Measurements from ENCODE around the gene TTC14.
"Not testable (repeated sequence)": the region's sequence is repeated elsewhere in the genome, so short reads cannot be mapped to it uniquely, and the experiment has no call there.

TTC14 gene, protein sequence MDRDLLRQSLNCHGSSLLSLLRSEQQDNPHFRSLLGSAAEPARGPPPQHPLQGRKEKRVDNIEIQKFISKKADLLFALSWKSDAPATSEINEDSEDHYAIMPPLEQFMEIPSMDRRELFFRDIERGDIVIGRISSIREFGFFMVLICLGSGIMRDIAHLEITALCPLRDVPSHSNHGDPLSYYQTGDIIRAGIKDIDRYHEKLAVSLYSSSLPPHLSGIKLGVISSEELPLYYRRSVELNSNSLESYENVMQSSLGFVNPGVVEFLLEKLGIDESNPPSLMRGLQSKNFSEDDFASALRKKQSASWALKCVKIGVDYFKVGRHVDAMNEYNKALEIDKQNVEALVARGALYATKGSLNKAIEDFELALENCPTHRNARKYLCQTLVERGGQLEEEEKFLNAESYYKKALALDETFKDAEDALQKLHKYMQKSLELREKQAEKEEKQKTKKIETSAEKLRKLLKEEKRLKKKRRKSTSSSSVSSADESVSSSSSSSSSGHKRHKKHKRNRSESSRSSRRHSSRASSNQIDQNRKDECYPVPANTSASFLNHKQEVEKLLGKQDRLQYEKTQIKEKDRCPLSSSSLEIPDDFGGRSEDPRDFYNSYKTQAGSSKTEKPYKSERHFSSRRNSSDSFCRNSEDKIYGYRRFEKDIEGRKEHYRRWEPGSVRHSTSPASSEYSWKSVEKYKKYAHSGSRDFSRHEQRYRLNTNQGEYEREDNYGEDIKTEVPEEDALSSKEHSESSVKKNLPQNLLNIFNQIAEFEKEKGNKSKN

DNA sequence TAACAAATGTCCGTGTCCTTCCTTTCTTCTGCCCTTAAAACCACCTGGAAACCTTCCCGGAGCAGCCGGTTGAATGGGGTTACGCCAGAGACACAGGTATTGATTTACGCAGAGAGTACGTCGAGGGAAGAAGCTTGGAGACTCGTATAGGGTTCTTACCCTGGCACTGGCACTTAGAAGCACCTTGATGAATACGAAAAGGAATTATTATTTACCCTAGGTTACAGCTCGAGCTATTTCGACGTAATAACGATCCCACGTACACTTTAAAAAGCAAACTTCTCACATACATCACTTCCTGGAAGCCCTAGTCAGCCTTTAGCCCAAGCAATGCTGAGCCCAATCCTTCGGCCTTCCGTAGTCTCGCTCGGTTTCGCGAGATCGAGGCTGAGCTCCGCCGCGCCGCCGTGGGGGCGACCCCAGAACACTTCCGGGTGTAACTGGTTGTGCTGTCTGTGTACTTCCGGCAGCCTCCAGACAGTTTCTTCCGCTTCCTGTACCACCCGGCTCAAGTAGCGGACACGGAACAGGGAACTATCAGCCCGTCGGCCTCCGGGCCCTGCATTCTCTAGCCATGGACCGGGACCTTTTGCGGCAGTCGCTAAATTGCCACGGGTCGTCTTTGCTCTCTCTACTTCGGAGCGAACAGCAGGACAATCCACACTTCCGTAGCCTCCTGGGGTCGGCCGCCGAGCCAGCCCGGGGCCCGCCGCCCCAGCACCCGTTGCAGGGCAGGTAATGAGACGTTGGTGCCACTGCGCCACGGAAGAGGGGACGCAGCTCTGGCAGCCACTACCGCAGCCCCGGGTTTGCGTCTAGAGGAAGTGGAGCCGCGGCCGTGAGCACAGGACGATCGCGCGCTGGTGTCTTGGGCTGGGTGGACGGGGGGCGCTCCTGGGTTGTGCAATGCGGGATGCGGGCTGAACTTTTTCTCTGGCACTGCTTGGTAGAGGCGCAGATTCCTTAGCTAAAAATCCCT, at the start of gene TTC14:
TSS of gene TTC14 (plus strand) at position 476 of the 979 bp plus-strand sequence. CDS start at position 575, 99 bp downstream.
- H3K36me3 ChIP-seq (ENCODE audit: control insufficient read depth in 1 of 2, insufficient read depth in 2 of 2, low read length in 2 of 2) = peaks cover 19 to 24% of the 10 kb centered on the region in 2 donors
- no peaks in the 10 kb centered on the region for H3K27me3 ChIP-seq (ENCODE audit: low read depth, low read length)
- H3K27ac ChIP-seq (ENCODE audit: low read length) = peak within 1 kb of the TSS; percentile 60
- H3K9me3 ChIP-seq (ENCODE audit: control insufficient read depth in 1 of 2, low read length in 2 of 2) = peaks cover 0 to 3% of the 10 kb centered on the region in 2 donors
- peaks cover 6 to 10% of the 10 kb centered on the region in 2 donors for H3K4me1 ChIP-seq (ENCODE audit: control insufficient read depth in 1 of 2, insufficient read depth in 2 of 2, low read length in 2 of 2)
- peak within 1 kb of the TSS; percentile 90 to 98 for H3K4me3 ChIP-seq (ENCODE audit: low read depth in 1 of 2, low read length in 2 of 2)

- Histone ChIP-seq H3K9me3 (ENCODE audit: control insufficient read depth in 1 of 2, low read length in 2 of 2) (peaks cover 0 to 6% of the 10 kb centered on the region in 2 donors), H3K4me3 (ENCODE audit: low read depth in 1 of 2, low read length in 2 of 2) (no peak overlapping the region), H3K36me3 (ENCODE audit: control insufficient read depth in 1 of 2, insufficient read depth in 2 of 2, low read length in 2 of 2) (no peaks in the 10 kb centered on the region), H3K4me1 (ENCODE audit: control insufficient read depth in 1 of 2, insufficient read depth in 2 of 2, low read length in 2 of 2) (no peaks in the 10 kb centered on the region), H3K27ac (ENCODE audit: low read length) (no peak overlapping the region), H3K27me3 (ENCODE audit: low read depth, low read length) (no peaks in the 10 kb centered on the region)
Measured at GRCh38 chr3:180563406-180563805, 38.6 kb upstream of the TTC14 start.

DNA sequence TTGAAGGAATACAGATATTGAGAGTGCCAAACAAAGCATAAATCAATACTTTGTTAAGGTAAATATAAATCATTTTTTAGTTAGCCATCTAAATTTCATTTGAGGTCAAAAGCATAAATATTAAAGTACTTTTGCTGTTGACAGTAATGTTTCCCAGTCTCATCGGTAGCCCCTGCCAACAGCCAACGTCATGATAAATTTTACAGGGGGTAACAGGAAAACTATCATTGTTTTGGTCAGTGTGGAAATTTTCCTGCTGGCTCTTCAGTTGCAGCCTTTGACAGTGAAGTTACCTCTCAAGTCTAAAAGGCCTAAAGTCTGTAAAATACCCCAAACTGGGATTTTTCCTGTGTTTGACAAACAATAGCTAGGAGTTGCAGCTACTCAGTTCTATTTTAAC, 37.3 kb upstream of the TTC14 start:
- H3K27ac ChIP-seq (ENCODE audit: low read length) = no peak overlapping the region
- H3K4me1 ChIP-seq (ENCODE audit: control insufficient read depth in 1 of 2, insufficient read depth in 2 of 2, low read length in 2 of 2) = no peaks in the 10 kb centered on the region
- H3K36me3 ChIP-seq (ENCODE audit: control insufficient read depth in 1 of 2, insufficient read depth in 2 of 2, low read length in 2 of 2) = no peaks in the 10 kb centered on the region
- H3K27me3 ChIP-seq (ENCODE audit: low read depth, low read length) = no peaks in the 10 kb centered on the region
- peaks cover 0 to 6% of the 10 kb centered on the region in 2 donors for H3K9me3 ChIP-seq (ENCODE audit: control insufficient read depth in 1 of 2, low read length in 2 of 2)
- no peak overlapping the region for H3K4me3 ChIP-seq (ENCODE audit: low read depth in 1 of 2, low read length in 2 of 2)

DNA sequence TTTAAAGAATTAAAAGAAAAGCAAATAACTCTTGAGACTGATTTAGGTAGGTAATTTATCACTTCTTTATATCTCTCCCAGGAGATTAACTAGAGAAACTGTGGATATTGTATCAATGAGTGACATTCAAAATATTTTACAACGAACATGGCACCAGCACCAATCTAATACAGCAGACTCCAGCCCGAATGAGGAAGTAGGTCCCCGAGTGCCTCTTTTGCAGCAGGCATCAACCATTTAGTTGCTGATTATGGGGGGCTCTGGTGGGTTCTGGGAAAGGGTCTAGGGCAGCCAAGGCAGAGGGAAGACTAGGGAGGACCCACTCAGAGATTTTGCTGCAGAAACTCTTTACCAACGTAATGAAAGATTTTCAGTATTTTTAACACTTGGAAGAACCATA, 31.7 kb upstream of the TTC14 start:
- Histone ChIP-seq H3K36me3 (ENCODE audit: control insufficient read depth in 1 of 2, insufficient read depth in 2 of 2, low read length in 2 of 2) (no peaks in the 10 kb centered on the region), H3K9me3 (ENCODE audit: control insufficient read depth in 1 of 2, low read length in 2 of 2) (no peaks in the 10 kb centered on the region), H3K4me3 (ENCODE audit: low read depth in 1 of 2, low read length in 2 of 2) (no peak overlapping the region), H3K27me3 (ENCODE audit: low read depth, low read length) (no peaks in the 10 kb centered on the region), H3K4me1 (ENCODE audit: control insufficient read depth in 1 of 2, insufficient read depth in 2 of 2, low read length in 2 of 2) (no peaks in the 10 kb centered on the region), H3K27ac (ENCODE audit: low read length) (no peak overlapping the region)

DNA sequence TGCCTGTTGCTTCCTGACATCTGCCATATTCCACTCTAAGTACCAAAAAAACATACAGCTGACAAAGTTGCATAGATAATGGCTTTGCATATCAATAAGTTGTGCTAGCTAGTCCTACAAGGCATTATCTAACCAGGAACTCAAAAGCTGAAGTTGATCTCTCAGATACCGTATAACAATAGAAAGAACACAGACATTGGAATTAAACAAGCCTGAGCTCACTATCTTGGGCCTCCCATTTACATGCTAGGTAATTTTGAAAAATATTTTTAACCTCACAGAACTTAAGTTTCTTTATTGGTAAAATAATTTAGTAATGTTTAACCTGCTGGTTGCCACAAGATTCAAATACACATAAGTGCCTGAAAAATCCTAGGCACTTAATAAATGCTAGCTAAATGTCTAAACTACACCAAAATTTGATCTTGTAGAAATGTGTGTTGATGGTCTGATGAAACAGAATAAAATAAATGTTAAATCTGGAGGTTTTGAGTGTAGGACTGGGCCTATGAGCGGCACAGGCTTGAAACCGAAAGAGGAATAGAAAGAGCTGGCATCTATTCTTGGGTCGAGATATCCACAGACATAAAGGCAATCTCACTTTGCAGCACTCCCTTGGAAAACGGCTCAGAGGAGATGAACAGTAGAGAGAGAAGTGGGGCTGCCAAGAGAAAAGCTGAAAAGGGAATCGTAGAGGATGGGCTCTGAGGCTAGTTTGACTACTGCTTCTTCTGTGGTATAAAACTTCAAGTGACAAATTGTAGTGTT, 29.9 kb upstream of the TTC14 start:
- no peaks in the 10 kb centered on the region for H3K36me3 ChIP-seq (ENCODE audit: control insufficient read depth in 1 of 2, insufficient read depth in 2 of 2, low read length in 2 of 2)
- no peak overlapping the region for H3K4me3 ChIP-seq (ENCODE audit: low read depth in 1 of 2, low read length in 2 of 2)
- H3K27me3 ChIP-seq (ENCODE audit: low read depth, low read length) = no peaks in the 10 kb centered on the region
- H3K4me1 ChIP-seq (ENCODE audit: control insufficient read depth in 1 of 2, insufficient read depth in 2 of 2, low read length in 2 of 2) = no peaks in the 10 kb centered on the region
- no peaks in the 10 kb centered on the region for H3K9me3 ChIP-seq (ENCODE audit: control insufficient read depth in 1 of 2, low read length in 2 of 2)
- no peak overlapping the region for H3K27ac ChIP-seq (ENCODE audit: low read length)

GRCh38 chr3:180575571-180575970, 26.4 kb upstream of the TTC14 start:
- Histone ChIP-seq H3K27me3 (ENCODE audit: low read depth, low read length) (no peaks in the 10 kb centered on the region), H3K9me3 (ENCODE audit: control insufficient read depth in 1 of 2, low read length in 2 of 2) (no peaks in the 10 kb centered on the region), H3K4me3 (ENCODE audit: low read depth in 1 of 2, low read length in 2 of 2) (no peak overlapping the region), H3K4me1 (ENCODE audit: control insufficient read depth in 1 of 2, insufficient read depth in 2 of 2, low read length in 2 of 2) (no peaks in the 10 kb centered on the region), H3K36me3 (ENCODE audit: control insufficient read depth in 1 of 2, insufficient read depth in 2 of 2, low read length in 2 of 2) (no peaks in the 10 kb centered on the region), H3K27ac (ENCODE audit: low read length) (no peak overlapping the region)

DNA sequence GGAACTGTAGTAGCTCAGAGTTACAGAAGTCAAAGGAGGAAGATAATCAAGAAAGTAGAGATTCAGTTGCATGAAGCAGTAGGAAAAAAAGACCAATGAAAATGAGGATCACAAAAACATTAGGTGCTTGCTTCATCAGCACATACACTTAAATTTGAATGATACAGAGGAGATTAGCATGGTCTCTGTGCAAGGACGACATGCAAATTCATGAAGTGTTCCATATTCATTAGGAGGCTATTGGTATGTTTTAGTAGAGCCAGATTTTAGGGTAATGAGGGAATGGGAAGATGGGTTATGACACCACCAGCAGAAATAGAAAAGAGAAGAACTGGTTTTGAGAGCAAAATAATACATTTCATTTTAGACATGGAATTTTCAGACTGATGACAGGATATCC, 21.0 kb upstream of the TTC14 start:
- H3K36me3 ChIP-seq (ENCODE audit: control insufficient read depth in 1 of 2, insufficient read depth in 2 of 2, low read length in 2 of 2) = no peaks in the 10 kb centered on the region
- H3K27me3 ChIP-seq (ENCODE audit: low read depth, low read length) = no peaks in the 10 kb centered on the region

DNA sequence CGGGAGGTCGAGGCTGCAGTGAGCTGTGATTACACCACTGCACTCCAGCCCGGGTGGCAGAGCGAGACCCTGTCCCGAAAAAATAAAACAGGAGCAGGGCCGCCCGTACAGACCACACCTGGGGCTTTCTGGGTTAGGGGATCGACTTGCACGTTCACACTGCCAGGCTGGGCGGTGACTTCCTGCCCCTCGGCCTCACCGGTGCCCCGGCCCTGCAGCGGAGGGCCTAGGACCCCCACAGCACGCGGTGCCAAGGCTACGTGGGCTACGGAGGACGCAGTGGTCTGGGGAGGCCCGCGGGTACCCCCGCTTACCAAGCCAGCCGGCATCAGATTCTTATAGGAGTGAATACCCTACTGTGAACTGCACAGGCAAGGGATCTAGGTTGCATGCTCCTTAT, 11.6 kb upstream of the TTC14 start:
- Histone ChIP-seq H3K36me3 (ENCODE audit: control insufficient read depth in 1 of 2, insufficient read depth in 2 of 2, low read length in 2 of 2) (no peaks in the 10 kb centered on the region), H3K27ac (ENCODE audit: low read length) (no peak overlapping the region), H3K27me3 (ENCODE audit: low read depth, low read length) (no peaks in the 10 kb centered on the region), H3K4me1 (ENCODE audit: control insufficient read depth in 1 of 2, insufficient read depth in 2 of 2, low read length in 2 of 2) (no peaks in the 10 kb centered on the region), H3K4me3 (ENCODE audit: low read depth in 1 of 2, low read length in 2 of 2) (no peak overlapping the region), H3K9me3 (ENCODE audit: control insufficient read depth in 1 of 2, low read length in 2 of 2) (no peaks in the 10 kb centered on the region)

More for the DNA sequence above, 21.0 kb upstream of the TTC14 start:
- Histone ChIP-seq H3K27ac (ENCODE audit: low read length) (no peak overlapping the region), H3K9me3 (ENCODE audit: control insufficient read depth in 1 of 2, low read length in 2 of 2) (no peaks in the 10 kb centered on the region), H3K4me1 (ENCODE audit: control insufficient read depth in 1 of 2, insufficient read depth in 2 of 2, low read length in 2 of 2) (no peaks in the 10 kb centered on the region), H3K4me3 (ENCODE audit: low read depth in 1 of 2, low read length in 2 of 2) (no peak overlapping the region)

DNA sequence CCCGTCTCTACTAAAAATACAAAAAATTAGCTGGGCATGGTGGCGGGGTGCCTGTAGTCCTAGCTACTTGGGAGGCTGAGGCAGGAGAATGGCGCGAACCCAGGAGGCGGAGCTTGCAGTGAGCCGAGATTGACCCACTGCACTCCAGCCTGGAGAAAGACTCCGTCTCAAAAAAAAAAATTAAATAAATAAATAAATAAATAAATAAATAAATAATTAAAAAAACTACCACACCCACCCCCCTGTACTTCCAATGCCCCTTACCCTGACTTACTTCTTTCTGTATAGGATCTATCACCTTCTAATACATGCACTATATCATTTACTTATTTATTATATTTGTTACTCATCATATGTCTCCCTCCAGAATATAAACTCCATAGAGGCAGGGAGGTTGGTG, 8.3 kb upstream of the TTC14 start:
- H3K4me1 ChIP-seq (ENCODE audit: control insufficient read depth in 1 of 2, insufficient read depth in 2 of 2, low read length in 2 of 2); H3K36me3 ChIP-seq (ENCODE audit: control insufficient read depth in 1 of 2, insufficient read depth in 2 of 2, low read length in 2 of 2); H3K27me3 ChIP-seq (ENCODE audit: low read depth, low read length); H3K4me3 ChIP-seq (ENCODE audit: low read depth in 1 of 2, low read length in 2 of 2); H3K27ac ChIP-seq (ENCODE audit: low read length); H3K9me3 ChIP-seq (ENCODE audit: control insufficient read depth in 1 of 2, low read length in 2 of 2): not testable (repeated sequence)

DNA sequence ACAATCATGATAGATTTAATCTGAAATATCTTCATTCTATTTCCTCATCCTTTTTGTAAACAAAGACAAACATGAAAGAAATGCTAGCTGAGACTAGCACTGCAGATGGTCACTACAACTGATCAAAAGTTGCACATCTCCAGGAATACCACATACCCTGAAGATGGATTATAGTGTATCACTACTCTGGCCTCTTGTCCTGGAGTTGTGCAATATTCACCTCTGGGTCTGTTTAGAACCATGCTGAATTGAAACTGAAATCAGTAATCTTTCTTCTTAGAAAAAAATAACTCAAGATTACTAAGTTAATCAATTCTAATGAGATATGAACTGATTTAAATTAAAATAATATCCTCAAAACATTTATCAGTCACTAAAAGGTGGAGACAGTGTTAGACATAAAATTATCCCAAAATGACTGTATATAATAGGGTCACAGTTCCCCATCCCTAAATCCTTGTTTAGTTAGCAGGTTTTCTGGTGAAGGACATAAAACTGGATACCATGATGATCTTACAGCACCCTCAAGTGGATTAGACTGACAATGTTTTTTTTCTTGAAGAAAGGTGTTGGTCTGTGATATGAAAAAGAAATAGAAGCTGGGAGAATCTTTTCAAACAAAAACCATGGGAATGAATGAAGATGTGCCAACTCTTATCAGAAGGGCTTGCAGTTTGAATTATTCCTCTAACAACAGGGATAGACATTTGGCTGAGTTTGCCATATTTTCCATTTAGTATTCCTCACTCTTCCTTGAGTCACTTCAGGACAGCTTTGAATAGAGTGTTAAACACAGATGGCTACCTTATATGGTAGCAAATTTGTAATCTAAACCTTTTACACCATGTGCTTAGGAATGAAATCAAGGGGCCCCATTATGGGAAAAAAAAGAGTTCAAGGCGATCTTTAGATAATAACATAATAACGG, 7.1 kb upstream of the TTC14 start:
- no peaks in the 10 kb centered on the region for H3K36me3 ChIP-seq (ENCODE audit: control insufficient read depth in 1 of 2, insufficient read depth in 2 of 2, low read length in 2 of 2)
- H3K27ac ChIP-seq (ENCODE audit: low read length) = no peak overlapping the region
- no peaks in the 10 kb centered on the region for H3K4me1 ChIP-seq (ENCODE audit: control insufficient read depth in 1 of 2, insufficient read depth in 2 of 2, low read length in 2 of 2)
- no peak overlapping the region for H3K4me3 ChIP-seq (ENCODE audit: low read depth in 1 of 2, low read length in 2 of 2)
- no peaks in the 10 kb centered on the region for H3K27me3 ChIP-seq (ENCODE audit: low read depth, low read length)
- peaks cover 0 to 3% of the 10 kb centered on the region in 2 donors for H3K9me3 ChIP-seq (ENCODE audit: control insufficient read depth in 1 of 2, low read length in 2 of 2)
